Cardiac fibroblast (primary cell): Measurements from ENCODE around the gene LITAF.
A peak's percentile ranks its signal among the peaks of the same experiment; 100 is the strongest.

Source experiments
- DNase-seq, 2 donors: peaks; one replicate each; pipeline versions ENCODE4 v3.0.0 to v3.0.0-alpha.2; 2010; ENCODE audit warnings: low read depth in 2 of 2
- H3K4me3 ChIP-seq, 2 donors: replicated peaks in 1 of 2; 1 replicate in 1 of 2; 2 replicates in 1 of 2; pipeline ENCODE4 v1.5.1; 2011; ENCODE audit warnings: low read depth in 2 of 2, low read length in 2 of 2, mild to moderate bottlenecking in 2 of 2, moderate library complexity in 1 of 2
- TF ChIP-seq, protein P1 (sequence below): IDR thresholded peaks from one replicate; pipeline ENCODE4 v1.5.1; 2011; ENCODE audit warnings: low read depth, mild to moderate bottlenecking, low read length, inconsistent platforms

Gene LITAF

DNA sequence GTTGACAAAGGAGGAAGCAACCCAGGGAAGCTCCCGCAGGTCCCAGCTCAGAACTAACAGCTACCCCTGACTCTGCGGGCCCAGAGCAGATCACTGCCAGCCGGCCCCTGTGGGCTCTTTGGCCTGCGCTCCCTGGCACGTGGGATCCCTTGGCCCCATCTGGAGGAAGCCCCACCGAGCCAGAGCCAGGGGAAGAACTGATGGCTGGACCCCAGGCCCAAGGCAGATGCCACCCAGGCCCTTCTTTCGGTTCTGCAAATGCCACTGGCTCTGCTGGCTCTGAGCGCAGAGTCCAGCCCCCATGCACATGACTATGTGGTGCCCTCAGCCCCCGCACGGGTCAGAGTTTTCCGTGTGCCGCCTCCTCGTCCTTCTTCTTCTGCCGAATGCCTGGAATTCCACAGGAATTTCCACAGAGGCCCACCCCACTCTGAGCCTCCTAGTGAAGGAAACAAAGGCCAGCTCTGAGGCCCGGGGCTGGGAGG lies 45.8 kb upstream of the LITAF start:
- TF ChIP-seq, protein P1, sequence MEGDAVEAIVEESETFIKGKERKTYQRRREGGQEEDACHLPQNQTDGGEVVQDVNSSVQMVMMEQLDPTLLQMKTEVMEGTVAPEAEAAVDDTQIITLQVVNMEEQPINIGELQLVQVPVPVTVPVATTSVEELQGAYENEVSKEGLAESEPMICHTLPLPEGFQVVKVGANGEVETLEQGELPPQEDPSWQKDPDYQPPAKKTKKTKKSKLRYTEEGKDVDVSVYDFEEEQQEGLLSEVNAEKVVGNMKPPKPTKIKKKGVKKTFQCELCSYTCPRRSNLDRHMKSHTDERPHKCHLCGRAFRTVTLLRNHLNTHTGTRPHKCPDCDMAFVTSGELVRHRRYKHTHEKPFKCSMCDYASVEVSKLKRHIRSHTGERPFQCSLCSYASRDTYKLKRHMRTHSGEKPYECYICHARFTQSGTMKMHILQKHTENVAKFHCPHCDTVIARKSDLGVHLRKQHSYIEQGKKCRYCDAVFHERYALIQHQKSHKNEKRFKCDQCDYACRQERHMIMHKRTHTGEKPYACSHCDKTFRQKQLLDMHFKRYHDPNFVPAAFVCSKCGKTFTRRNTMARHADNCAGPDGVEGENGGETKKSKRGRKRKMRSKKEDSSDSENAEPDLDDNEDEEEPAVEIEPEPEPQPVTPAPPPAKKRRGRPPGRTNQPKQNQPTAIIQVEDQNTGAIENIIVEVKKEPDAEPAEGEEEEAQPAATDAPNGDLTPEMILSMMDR, result no peak
- no peak overlapping the region for H3K4me3 ChIP-seq

DNA sequence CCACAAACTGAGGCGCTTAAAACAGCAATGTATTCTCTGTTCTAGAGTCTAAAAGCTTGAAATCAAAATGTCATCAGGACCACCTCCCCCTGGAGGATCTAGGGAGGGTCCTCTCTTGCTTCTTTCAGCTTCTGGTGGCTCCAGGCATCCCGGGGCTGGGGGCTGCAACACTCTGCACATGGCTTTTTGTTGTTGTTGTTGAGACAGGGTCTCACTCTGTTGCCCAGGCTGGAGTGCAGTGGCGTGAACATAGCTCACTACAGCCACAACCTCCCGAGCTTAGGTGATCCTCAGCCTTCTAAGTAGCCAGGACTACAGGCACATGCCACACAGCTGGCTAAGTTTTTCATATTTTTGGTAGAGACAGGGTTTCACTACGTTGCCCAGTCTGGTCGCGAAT lies 44.5 kb upstream of the LITAF start:
- no peak for DNase-seq
- TF ChIP-seq, protein P1, result no peak
- H3K4me3 ChIP-seq, result no peak overlapping the region

More for the DNA sequence above, 45.8 kb upstream of the LITAF start:
- DNase-seq, result peak; percentile 44 to 95

GRCh38 chr16:11630768-11631056 lies 44.0 kb upstream of the LITAF start:
- TF ChIP-seq, protein P1, result no peak
- DNase-seq, result no peak
- H3K4me3 ChIP-seq, result no peak overlapping the region

GRCh38 chr16:11630046-11630767 lies 43.5 kb upstream of the LITAF start:
- TF ChIP-seq, protein P1, result no peak
- DNase-seq, result no peak
- no peak overlapping the region for H3K4me3 ChIP-seq

- TF ChIP-seq, protein P1, result no peak
- no peak for DNase-seq
- H3K4me3 ChIP-seq, result no peak overlapping the region
These were observed 42.6 kb upstream of the LITAF start for GRCh38 chr16:11629071-11630030.

DNA sequence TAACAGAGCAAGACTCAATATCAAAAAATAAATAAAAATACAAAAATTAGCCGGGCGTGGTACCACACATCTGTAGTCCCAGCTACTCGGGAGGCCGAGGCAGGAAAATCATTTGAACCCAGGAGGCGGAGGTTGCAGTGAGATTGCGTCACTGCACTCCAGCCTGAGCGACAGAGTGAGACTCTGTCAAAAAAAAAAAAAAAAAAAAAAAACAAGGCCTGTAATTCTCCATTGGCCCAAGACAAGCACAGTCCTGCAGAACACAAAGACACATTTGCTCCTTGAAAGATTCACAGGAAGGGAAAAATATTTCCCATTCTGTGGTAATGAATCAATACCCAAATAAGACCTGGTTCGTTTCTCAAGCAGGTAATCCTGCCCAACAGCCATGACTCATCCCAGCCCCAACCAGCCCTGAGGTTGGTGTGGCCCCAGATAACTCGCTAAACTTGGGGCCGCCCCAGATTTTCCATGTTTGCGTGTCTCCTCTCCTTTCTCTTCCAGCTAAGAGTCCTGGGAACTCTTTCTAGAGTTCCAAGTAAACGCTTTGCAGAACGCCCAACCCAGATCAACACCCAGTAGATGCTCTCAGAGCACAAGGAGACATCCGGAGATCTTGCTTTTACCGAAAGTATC lies 41.2 kb upstream of the LITAF start:
- TF ChIP-seq, protein P1, result no peak
- peak; percentile 59 to 69 for DNase-seq
- no peak overlapping the region for H3K4me3 ChIP-seq
